Ishikawa (cell line): ENCODE results near the gene NMD3.

Experiments used
- CEBPB ChIP-seq: IDR thresholded peaks from 2 replicates; pipeline ENCODE4 v1.6.1; 2012
- CREB1 ChIP-seq: IDR thresholded peaks from 2 replicates; pipeline ENCODE4 v1.6.1; 2012; ENCODE audit warnings: low read depth
- EGR1 ChIP-seq: IDR thresholded peaks from 2 replicates; pipeline ENCODE4 v1.6.1; 2012
- EP300 ChIP-seq: IDR thresholded peaks from 2 replicates; pipeline ENCODE4 v1.6.1; 2012; ENCODE audit warnings: borderline replicate concordance
- FOXM1 ChIP-seq: IDR thresholded peaks from 2 replicates; pipeline ENCODE4 v1.6.1; 2012; ENCODE audit warnings: low read depth, borderline replicate concordance
- NFIC ChIP-seq: IDR thresholded peaks from 2 replicates; pipeline ENCODE4 v1.6.1; 2012
- RAD21 ChIP-seq: IDR thresholded peaks from 2 replicates; pipeline ENCODE4 v1.6.1; 2012; ENCODE audit warnings: low read depth
- TAF1 ChIP-seq: IDR thresholded peaks from 2 replicates; pipeline ENCODE4 v1.6.1; 2012; ENCODE audit warnings: low read depth, mild to moderate bottlenecking
- TCF12 ChIP-seq: IDR thresholded peaks from 2 replicates; pipeline ENCODE4 v1.6.1; 2012; ENCODE audit warnings: low read depth
- TEAD4 ChIP-seq: IDR thresholded peaks from 2 replicates; pipeline ENCODE4 v1.6.1; 2012
- YY1 ChIP-seq: IDR thresholded peaks from 2 replicates; pipeline ENCODE4 v1.6.1; 2012; ENCODE audit warnings: low read depth
- ZBTB7A ChIP-seq: IDR thresholded peaks from 2 replicates; pipeline ENCODE4 v1.6.1; 2012; ENCODE audit warnings: low read depth
- TF ChIP-seq, protein P1 (sequence below): IDR thresholded peaks from 2 replicates; pipeline ENCODE4 v1.6.1; 2012
- TF ChIP-seq, protein P2 (sequence below): IDR thresholded peaks from 2 replicates; pipeline ENCODE4 v1.6.1; 2012
- TF ChIP-seq, protein P3 (sequence below): IDR thresholded peaks from 2 replicates; pipeline ENCODE4 v1.6.1; 2012; ENCODE audit warnings: low read depth, mild to moderate bottlenecking

Gene NMD3

DNA sequence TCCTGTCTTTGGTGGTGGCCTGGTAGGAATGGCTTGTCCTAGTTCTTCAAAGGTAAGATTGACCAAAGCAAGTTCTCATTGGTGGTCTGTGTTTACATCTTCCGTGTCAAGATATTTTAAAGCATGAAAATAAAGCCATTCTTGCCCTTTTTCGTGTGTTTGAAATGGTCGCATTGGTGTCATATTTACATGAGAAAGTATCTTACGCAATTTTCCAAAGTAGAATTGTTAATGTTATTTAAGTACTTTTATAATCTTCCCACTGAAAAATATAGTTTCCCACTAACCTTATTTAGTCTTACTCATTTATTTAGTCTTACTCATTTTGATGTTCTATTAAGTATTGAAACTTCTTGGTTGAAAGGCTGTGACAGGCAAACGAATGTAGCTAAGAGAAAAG, 31.0 kb downstream of the NMD3 start:
- no peak for TF ChIP-seq FOXM1
- TF ChIP-seq CREB1 = no peak
- TF ChIP-seq, protein P1, sequence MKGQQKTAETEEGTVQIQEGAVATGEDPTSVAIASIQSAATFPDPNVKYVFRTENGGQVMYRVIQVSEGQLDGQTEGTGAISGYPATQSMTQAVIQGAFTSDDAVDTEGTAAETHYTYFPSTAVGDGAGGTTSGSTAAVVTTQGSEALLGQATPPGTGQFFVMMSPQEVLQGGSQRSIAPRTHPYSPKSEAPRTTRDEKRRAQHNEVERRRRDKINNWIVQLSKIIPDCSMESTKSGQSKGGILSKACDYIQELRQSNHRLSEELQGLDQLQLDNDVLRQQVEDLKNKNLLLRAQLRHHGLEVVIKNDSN = no peak
- no peak for TF ChIP-seq TAF1

DNA sequence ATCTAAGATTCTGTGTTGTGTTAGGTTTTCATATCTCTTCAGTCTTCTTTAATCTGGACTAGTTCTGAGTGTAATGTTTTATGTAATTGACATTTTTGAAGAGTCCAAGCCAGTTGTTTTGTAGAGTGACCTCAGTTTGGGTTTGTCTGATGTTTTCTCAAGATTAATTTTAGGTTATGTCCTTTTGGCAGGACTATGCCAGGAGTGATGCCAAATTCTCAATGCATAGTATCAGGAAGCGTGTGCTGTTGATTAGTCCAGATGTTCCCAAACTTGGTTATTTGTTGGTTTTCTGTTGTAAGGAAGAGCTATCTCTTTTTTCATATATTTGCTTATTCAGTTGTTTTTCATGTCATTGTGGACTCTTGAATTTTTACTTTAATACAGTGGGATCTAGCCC, 32.6 kb downstream of the NMD3 start:
- no peak for TF ChIP-seq EGR1

DNA sequence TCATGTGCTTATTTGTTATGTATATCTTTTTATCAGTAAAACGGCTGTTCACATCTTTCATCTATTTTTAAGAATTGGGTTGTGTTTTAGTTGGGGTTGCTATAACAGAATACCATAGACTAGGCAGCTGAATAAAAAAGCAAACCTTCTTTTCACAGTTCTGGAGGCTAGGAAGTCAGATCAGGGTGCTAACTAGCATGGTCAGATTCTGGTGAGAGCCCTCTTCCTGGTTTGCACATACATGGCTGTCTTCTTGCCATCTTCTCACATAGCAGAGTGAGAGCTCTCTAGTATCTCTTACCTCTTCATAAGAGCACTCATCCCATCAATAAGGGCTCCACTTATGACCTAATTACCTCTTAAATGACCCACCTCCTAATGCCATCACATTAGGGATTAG, 33.8 kb downstream of the NMD3 start:
- TF ChIP-seq TCF12 (no peak), NFIC (no peak), EP300 (no peak), FOXM1 (no peak), EGR1 (no peak), TEAD4 (no peak), CEBPB (no peak), RAD21 (no peak), YY1 (no peak), CREB1 (no peak), ZBTB7A (no peak), TAF1 (no peak)
- TF ChIP-seq, protein P2, sequence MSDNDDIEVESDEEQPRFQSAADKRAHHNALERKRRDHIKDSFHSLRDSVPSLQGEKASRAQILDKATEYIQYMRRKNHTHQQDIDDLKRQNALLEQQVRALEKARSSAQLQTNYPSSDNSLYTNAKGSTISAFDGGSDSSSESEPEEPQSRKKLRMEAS = no peak
- TF ChIP-seq, protein P3, sequence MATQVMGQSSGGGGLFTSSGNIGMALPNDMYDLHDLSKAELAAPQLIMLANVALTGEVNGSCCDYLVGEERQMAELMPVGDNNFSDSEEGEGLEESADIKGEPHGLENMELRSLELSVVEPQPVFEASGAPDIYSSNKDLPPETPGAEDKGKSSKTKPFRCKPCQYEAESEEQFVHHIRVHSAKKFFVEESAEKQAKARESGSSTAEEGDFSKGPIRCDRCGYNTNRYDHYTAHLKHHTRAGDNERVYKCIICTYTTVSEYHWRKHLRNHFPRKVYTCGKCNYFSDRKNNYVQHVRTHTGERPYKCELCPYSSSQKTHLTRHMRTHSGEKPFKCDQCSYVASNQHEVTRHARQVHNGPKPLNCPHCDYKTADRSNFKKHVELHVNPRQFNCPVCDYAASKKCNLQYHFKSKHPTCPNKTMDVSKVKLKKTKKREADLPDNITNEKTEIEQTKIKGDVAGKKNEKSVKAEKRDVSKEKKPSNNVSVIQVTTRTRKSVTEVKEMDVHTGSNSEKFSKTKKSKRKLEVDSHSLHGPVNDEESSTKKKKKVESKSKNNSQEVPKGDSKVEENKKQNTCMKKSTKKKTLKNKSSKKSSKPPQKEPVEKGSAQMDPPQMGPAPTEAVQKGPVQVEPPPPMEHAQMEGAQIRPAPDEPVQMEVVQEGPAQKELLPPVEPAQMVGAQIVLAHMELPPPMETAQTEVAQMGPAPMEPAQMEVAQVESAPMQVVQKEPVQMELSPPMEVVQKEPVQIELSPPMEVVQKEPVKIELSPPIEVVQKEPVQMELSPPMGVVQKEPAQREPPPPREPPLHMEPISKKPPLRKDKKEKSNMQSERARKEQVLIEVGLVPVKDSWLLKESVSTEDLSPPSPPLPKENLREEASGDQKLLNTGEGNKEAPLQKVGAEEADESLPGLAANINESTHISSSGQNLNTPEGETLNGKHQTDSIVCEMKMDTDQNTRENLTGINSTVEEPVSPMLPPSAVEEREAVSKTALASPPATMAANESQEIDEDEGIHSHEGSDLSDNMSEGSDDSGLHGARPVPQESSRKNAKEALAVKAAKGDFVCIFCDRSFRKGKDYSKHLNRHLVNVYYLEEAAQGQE = no peak
- TF ChIP-seq, protein P1 = no peak

DNA sequence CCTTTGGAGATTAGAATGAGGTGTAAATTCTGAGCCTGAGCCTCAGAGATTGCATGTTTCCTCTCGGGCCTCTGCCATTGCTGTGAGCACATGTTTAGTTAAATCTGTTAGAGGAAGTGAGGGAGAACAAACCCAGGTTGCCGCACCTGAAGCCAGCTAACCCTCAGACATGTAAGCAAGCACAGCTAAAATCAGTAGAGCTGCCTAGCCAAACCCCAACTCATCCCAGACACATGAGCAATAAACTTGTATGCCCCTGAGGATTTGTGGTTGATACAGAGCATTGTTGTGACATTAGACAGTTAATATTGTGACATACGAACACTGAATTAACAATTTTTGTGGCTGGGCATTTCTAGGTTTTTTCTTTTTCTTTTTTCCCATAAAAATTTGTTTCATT, 41.9 kb downstream of the NMD3 start:
- TF ChIP-seq, protein P2 = no peak
- no peak for TF ChIP-seq TAF1
- TF ChIP-seq EP300 = no peak
- TF ChIP-seq TCF12 = no peak
- no peak for TF ChIP-seq NFIC
- TF ChIP-seq FOXM1 = no peak
- no peak for TF ChIP-seq EGR1
- no peak for TF ChIP-seq ZBTB7A
- TF ChIP-seq, protein P3 = no peak
- no peak for TF ChIP-seq TEAD4
- TF ChIP-seq, protein P1 = no peak
- TF ChIP-seq YY1 = no peak
- TF ChIP-seq CEBPB = no peak
- no peak for TF ChIP-seq RAD21
- no peak for TF ChIP-seq CREB1

DNA sequence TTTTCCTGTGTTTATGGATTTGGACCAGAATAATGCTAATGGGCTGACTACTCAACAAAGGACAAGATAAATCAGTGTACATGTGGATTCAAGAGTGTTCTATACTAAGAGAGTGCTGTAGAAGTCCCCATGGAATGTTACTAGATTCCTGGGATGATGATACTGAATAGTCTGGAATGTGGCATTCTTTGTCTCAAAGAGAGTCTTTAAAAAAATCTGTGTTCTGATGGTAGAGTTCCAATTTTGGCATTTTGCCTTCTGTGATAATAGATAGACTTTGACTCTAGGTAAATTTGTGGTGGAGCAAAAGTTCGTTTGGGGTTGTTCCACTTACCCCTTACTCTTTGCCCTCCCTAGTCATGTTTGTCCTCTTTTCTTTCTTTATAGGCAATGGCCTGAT, 43.7 kb downstream of the NMD3 start:
- TF ChIP-seq CEBPB = no peak
- TF ChIP-seq RAD21 = no peak
- no peak for TF ChIP-seq ZBTB7A
- TF ChIP-seq NFIC = no peak
- TF ChIP-seq, protein P2 = no peak
- no peak for TF ChIP-seq TEAD4
- TF ChIP-seq TAF1 = no peak
- TF ChIP-seq, protein P1 = no peak
